ENCODE results near the gene RCOR1.

The RCOR1 gene

DNA sequence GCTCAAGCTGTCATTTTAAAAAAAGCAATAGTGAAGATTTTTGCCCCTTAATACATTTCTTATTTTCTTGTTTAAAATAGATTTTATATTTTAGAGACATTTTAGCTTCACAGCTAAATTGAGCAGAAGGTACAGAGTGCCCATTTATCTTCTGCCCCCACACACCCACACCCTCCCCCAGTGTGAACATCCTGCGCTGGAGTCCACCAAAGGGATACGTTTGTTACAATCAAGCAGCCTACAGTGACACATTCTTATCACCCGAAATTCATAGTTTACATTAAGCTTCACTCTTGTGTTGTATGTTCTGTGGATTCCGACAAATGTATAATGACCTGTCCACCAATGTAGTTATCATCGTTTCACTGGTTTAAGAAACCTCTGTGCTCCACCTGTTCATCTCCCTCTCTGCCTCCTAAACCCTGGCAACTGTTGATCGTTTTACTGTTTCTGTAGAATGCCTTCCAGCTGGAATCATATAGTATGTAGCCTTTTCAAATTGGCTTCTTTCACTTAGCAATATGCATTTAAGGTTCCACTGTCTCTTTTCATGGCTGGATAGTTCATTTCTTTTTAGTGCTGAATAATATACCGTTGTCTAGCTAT lies 93.8 kb downstream of the RCOR1 start:
- DNase-seq: no peak

DNA sequence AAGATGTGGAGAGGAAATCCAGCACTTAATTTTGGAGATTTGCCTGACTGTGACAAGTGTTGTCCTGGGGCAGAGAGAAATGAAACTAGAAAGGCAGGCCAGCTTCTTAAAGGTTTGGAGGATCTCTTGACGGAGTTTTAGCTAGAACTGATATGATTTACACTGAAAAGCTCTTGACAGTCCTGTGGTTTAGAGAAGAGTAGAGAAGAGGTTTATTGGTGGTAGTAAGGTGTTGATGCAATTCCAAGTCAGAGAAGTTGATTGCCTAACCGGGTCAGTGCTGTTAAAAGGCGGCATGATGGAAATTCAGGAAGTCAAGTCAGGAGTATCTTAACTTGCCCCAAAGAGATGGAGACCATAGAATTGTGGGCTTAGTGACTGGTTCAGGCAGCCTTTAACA lies 95.8 kb downstream of the RCOR1 start:
- no peak for DNase-seq

DNA sequence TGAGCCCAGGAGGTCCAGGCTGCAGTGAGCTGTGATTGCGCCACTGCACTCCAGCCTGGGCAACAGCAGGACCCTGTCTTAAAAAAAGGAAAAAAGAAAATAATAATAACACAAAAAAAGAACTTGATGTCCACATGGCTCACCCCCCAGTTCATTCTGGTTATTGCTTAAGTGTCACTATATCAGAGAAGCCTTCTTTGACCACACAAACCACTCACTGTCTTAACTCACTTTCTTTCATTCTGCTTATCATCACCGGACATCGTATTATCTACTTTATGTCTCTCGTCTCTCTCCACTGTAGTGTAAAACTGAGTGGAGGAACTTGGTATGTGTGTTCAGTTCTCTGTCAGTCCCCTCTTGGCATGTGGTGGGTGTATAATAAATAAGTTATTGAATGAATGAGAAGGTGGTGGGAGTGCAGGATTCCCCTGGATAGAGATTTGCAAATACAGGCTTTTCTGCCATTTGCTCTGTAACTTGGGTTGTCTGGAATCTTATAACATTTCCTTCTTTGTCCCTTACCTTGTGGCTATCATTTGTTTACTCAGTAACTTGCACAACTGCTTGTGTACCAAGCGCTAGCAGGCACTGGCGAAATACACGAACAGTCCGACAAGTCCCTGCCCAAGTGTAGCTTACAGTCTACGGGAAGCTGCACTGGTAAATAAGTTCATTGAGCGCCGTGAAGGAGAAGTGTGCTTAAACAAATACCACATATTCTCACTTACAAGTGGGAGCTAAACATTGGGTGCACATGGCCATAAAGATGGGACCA lies 98.2 kb downstream of the RCOR1 start:
- no peak for DNase-seq

DNA sequence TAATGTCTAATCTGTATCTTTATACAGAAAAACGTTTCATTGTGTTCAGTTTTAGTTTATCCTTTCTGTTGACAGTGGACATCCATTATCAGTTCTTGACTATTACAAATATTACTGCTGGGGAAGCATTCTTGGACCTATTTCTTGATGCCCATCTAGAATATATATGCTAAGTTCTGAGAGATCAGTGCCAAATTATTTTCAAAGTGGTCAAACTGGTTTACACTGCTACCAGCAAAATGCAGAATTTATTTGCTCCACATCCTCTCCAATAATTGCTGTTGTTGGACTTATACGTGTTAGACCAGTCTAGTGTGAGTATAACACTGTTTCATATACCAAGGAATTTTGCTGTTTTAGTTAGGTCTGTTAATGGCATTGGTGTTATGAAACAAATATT lies 99.3 kb downstream of the RCOR1 start:
- no peak for DNase-seq

DNA sequence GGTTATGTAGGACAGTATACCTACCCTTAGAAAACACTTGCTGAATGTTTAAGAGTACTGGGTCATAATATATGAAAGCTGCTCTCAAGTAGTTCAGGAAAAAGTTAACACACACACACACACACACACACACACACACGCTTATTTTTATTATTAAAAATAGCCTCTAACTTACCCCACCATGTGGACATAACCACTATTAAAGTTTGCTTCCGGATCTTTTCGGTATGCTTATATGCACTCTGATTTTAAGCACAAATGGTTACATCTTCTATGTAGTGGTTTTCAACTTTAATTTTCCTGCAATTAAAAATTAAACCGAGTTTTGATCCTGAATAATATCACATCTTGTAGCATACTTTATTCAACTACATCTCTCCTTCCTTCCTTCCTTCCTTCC lies 99.9 kb downstream of the RCOR1 start:
- no peak for DNase-seq

DNA sequence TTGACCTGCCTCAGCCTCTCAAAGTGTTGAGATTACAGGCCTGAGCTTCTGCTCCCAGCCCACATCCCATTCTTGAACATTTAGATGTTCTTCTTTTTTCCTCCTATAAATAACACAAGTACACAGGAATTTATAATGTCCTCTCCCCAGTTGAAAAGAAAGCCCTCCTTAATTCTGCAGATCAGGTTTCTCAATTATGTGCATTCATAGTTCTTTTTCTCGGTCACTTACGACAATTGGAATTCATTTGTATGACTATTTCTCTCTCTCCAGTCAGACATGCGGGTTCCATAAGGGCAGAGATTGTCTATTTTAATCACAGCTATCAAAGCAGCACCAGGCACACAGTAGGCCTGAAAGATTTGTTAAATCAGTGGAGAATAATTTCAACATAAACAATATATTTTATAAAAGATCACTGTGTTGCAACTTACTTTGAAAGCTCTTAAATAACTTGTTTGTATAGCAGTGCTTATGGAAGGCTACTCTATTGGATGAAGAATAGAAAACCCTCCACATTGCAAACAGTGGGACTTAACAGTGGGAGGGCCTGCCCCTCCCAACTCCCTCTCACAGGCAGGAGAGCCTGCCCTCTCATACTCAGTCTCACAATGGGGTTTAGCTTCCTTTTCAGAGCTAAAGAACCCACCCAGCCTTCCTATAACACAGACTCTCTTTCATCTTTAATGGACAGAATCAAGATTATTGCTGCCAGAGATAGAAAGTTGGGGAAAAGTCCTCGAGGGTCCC lies 100.7 kb downstream of the RCOR1 start:
- DNase-seq: no peak

DNA sequence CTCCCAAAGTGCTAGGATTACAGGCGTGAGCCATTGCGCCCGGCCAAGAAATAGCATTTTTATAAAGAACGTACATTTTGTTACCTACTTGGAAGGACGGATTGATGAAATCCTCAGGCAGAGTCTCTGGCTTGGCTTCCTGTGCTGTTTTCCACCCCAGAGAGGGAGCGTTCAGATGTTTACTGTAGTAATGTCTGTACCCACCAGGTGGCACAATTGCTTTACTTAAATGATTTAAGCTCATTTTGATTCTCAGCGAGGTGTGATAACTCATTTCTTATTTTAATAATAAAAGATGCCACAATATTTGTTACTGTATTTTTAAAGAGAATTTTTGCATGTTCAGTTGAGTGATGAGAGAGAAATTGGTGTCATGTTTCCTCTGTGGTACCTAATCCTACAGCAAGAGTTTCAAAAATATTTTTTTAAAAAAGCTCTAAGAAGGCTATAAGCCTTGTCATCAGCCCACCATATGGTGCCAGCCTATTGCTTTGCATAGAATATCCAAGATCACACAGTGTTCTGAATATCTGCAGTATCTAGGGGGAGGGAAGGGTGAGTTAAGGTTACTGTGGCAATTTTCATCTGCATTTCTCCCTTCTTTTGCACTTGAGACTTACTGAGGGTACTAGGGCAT lies 102.2 kb downstream of the RCOR1 start:
- DNase-seq: peak; percentile 54

DNA sequence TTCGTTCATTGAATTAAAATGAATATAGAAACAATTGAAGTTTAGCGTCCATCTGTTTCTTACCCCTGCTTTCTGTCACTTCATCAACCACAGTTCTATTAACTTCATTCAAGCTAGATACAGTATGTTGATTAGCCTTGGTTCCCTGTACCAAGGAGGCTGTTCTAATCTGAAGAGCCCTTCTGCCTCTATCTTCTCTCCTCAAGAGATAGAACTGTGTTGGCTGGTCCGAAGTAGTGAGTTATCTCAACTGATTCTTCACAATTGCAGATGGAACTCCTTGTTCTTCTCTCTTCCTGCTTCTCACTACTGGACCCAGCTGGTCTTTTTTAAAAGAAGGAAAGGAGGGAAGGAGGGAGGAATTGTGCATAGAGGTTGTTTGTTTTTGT lies 102.7 kb downstream of the RCOR1 start:
- DNase-seq: no peak

DNA sequence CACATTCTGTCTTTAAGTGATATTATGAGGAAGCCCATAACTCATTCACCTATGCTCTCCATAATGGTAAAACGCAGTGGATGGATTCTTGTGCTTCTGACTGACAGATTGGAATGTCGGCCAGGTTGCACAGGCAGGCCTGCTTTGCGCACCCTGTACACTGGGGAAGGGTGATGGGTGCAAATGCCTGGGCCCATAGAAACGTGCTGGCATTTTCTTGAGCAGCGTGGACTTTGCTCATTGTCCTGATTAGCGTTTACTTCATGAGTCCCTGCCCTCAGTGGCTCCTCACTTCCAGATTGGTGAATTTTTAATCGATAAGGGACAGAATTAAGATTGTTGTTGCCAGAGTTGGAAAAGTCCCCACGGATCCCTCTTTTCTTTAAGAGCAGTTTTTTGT lies 103.9 kb downstream of the RCOR1 start:
- no peak for DNase-seq

DNA sequence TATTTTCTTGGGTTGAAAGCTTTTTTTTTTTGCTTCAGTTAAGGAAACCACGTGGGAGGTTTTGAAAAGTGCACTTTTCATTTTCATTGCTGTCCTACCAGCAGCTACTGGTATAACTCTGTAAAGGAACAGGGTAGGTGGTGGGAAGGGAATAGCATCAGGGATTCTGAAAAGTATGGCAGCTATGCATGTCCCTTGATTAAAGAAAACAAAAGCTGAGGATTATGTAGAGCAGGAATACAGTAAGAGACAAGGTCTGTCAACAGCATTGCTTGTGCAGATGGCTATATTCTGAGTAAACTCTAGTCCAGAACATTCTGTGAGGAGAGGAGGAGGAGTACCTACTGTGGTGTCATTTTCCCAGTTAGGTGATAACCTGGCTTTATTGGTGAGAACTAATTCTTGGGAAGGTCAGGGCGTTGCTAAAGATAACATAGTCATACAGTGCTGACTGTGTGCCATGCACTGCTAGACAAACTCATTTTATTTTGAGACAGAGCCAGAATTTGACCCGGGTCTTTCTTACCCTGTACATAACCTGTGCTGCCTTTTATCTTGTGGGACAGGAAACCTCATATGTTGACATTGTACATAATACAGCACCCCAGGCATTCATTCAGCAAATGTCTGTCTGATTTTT lies 104.5 kb downstream of the RCOR1 start:
- DNase-seq: no peak

DNA sequence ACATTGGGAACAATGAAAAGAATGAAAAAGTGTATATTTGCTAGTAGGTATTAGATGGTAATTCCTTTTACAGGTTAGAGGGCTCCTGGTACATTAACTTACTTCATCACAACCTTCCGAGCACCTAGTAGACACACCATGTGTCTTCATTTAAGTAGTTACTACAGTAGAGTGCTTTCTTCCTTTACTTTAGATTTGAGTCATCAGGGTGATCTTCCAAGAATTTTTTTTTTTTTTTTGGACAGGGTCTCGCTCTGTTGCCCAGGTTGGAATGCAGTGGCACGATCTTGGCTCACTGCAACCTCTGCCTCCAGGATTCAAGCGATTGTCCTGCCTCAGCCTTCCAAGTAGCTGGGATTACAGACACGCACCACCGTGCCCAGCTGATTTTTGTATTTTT lies 105.1 kb downstream of the RCOR1 start:
- no peak for DNase-seq

DNA sequence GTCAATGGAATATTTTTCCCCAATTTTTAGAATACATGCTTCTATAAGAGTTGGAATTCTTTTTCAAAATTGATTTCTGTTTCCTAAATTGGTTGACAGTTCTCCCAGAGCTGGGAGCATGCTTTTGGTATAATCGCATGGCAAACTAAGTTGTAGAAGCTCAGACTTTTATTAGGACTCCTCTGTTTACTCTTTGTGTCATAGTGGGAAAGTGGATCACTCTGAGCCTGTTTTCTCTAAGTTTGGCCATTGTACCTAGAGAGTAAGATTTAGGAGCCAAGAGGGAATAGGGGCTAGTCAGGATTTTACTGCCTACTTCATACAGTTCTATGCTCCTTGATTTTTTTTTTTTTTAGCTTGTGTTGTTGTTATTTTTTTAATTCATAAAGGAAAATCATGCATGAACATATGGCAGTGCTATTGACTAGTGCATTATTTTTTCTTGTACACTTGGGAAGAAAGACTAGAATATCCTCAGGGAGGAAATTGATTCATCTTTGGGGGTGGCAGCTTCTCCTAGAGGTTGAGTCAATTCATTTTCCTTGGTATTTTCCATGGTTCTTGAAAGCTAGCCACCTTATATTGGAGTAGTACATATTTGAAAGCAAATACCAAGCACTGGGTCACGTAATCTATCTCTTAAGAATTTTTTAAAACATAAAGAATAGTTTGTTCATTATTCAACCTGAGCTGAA lies 107.1 kb downstream of the RCOR1 start:
- DNase-seq: no peak

DNA sequence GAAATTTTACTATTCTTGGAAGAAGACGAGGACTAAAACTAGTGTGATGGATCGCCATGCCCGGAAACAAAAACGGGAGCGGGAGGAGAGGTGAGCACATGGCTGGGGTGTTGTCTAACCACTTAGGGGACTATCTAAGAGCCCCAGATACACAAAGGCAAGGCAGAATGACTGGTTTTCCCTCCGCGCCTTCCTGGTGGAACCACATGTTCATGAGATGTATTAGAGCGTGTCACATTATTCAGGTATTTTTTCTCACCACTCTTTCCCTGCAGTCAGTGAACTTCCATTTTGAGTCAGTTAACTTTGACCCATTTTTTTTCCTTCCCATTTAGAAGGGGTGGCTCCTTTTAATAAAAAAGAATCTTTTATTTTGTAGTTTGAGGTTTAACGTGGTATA lies 116.0 kb downstream of the RCOR1 start:
- DNase-seq: no peak

DNA sequence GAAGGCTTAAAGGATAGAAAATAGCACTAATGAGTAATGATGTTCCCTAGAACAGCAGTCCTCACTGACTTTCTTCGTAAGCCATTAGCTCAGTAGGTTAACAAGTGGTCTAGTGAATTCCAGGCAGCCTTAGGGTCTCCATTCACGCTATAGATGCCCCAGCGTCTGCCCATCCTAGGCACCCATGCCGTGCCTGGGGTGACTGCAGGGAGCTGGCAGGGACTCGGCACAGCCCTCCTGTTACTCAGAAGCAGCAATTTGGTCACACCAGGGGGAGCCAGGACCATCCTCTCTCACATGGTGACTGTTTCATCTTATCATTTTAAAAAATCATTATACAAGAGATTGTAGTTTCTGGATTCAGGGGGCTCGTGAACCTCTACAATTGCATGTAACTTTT lies 118.8 kb downstream of the RCOR1 start:
- DNase-seq: peak; percentile 21

DNA sequence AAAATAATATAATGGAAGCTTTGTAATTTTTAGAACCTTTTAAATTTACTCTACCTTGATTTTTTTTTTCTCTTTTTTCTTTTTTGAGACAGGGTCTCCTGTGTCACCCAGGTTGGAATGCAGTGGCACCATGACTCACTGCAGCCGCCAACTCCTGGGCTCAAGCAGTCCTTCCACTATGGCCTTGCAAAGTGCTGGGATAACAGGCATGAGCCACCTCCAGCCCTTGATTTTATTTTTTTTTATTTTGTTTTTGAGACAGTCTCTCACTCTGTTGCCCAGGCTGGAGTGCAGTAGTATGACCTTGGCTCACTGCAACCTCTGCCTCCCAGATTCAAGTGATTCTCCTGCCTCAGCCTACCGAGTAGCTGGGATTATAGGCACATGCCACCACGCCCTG lies 119.5 kb downstream of the RCOR1 start:
- no peak for DNase-seq

DNA sequence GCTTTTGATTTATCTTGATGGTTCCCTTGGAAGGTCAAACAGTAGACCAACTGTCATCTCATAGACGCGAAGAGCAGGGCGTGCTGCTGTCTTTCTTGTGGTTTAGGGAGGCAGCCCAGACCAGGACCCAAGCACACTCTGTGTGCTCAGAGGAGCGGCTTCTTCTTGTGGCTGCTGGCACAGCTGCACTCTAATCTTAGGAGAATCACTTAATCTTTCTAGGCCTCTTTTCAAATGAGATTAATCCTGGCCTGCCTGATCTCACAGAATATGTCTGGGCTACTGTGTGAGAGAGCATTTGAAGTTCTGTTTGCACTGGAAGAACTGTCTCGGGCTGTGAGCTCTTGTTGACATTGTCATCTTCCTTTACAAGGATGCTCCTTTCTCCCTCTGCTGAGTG lies 124.8 kb downstream of the RCOR1 start:
- no peak for DNase-seq

DNA sequence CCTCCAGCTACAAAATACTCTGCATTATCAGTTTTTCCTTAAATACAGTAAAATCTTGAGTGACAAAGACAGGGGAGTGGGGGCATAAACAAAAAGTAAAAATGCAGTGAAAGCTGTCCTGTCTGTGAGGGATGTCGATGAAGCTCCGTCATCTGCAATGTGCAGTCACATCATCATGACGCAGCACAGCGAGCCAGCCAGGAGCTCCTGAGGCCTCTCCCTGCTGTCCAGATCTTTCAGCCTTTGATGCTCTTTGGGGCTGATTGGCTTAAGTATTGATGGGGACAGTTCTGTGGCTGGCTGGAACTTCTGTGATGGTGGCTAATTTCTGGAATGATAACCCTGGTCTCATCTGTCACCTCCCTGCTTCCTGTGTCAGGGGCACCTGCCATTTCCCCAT lies 130.2 kb downstream of the RCOR1 start:
- no peak for DNase-seq

DNA sequence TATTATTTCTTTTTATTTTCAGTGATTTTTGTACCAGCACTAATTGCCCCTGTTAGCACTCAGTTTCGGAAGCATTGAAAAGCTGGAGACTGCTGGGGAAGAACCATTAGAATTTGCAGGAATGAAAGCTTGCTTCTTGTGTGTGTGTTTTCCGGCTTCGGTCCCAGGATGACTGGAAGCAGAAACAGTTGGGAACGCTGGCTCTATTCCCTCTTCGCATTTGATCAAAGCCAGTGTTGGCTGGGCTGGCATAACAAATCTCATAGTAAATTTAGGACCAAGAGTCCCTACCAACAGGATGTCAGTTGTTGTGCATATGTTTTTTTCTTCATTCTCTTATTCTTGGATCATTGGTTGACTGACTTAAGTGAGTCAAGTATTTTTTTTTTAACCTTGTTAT lies 131.2 kb downstream of the RCOR1 start:
- DNase-seq: no peak

DNA sequence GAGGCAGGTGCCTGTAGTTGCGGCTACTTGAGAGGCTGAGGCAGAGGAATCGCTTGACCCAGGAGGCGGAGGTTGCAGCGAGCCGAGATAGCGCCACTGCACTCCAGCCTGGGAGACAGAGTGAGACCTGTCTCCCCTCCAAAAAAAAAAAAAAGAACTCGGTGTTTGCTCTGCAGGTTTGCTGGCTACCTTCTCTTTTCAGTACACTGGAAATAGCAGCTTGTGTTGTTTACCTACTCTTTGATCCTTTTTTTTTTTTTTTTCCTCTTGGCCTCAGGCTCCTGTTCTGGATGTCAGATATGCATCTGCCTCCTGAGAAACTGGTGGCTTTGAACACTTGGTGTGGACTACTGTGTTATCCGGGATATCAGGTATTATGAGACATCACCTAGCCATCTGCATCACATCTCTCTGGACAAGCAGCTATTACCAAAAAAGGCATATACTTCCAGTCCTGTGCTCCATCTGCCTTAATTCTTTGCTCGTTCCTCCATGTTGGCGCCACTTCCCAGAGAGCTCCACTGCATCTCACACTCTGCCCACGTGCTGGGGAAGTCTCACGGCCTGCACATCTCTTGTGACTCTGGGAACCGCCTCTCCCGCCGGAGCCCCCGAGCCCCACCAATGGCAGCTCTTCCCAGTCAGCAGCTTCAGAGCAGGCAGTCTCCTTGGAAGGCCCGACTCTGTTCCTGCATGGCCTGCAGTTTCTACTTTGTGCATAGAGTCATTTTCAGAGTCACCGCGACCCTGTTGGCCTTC lies 133.9 kb downstream of the RCOR1 start:
- no peak for DNase-seq

DNA sequence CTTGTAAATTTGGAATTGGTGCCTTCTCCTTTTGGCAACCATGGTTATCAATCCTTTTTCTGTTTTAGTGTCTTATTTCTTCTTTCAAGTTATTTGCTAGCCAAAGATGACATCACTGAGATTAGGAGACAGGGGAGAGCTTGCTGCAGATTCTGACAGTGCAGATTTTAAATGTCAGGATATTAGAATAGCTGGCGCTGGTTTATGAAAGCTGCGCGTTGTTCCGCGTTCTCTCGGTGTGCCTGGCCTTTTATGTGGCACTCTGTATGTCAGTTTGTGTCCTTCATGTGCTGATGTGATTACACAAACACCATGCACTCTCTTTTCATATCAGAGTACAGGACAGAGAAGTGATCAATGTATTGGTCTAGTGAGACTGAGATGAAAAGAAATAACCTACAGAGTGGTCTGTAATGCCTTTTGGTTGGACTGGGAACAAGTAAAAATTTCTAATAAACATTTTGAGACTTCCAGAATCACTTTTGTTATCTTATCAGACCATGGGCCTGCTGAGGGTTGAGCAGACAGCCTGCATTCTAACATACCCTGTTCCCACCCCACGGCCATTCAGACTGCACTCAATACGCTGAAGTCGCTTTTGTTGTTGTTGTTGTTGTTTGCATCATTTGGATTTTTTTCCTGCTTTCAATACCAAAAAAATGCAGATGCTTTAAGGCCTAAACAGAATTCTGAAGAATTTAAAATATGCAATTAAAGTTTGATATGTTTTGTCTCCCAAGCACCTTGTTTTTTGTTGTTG lies 135.1 kb downstream of the RCOR1 start:
- no peak for DNase-seq

DNA sequence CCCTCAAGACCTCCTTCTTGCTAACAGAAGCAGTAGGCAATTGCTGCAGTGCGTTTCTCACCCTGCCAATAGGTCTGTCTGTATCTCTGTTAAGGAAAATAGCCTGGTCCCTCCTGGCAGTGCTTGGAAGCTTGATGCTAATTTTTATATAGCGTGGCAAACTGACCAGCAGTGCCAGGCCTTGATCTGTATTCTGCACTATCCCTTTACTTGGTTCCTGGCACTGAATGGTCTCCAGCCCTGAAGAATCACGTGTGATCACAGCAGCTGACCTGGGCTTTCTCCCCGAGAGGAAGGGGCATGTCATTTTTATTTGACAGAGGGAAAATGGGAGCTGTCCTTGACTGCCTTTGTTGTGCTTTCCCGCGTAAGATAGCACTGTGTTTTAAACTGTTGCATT lies 136.1 kb downstream of the RCOR1 start:
- DNase-seq: no peak

Data from 8988T (cell line).